Daoy (cell line): Measurements from ENCODE around the gene NR2E1. TPM values are rescaled to one million over a fixed set of nuclear protein-coding genes. Genes with fewer than 3 reads are reported as not detected.

Experiments
- DNase-seq: peaks from one replicate; pipeline ENCODE4 v3.0.0-alpha.2; 2015; ENCODE audit warnings: low read depth
- total RNA-seq: library from RNA; depleted of rRNA; stranded (reverse); fragments of >200 nt; shearing (Covaris generic); gene quantifications from 2 replicates; pipeline ENCODE4 v1.2.3, GENCODE V29; 2014

NR2E1 gene
- total RNA-seq, 1 experiment from 2014 or later: 1.6 TPM

DNA sequence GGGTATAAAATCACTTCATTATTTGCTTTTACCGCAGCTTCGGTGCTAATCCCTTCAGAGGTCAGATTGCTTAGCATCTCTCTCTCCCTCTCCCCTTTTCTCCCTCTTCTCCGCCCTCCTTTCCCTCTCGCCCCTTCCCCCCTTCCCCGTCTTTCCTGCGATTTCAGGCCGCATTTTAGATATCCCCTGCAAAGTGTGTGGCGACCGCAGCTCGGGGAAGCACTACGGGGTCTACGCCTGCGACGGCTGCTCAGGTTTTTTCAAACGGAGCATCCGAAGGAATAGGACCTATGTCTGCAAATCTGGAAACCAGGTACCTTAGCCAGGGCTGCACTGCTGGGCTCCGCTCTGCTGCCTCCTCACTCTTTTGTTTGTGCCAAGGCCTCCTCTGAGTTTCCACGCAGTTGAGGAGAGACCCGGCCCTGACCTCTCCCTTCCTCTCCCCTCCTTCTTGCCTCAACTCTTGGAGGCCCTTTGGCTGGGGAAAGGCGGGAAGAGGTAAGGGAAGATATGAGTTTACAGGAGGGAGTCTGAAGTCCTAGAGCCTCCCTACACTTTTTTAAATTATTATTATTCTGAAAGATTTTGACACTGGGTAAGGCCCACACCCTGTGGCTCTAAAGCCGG is 5.6 kb downstream of the NR2E1 start:
- no peak for DNase-seq

- no peak for DNase-seq
Measured at GRCh38 chr6:108171918-108172516, 6.2 kb downstream of the NR2E1 start.

GRCh38 chr6:108174371-108175175 is 8.8 kb downstream of the NR2E1 start:
- no peak for DNase-seq

GRCh38 chr6:108175176-108175591 is 9.4 kb downstream of the NR2E1 start:
- DNase-seq: no peak

DNA sequence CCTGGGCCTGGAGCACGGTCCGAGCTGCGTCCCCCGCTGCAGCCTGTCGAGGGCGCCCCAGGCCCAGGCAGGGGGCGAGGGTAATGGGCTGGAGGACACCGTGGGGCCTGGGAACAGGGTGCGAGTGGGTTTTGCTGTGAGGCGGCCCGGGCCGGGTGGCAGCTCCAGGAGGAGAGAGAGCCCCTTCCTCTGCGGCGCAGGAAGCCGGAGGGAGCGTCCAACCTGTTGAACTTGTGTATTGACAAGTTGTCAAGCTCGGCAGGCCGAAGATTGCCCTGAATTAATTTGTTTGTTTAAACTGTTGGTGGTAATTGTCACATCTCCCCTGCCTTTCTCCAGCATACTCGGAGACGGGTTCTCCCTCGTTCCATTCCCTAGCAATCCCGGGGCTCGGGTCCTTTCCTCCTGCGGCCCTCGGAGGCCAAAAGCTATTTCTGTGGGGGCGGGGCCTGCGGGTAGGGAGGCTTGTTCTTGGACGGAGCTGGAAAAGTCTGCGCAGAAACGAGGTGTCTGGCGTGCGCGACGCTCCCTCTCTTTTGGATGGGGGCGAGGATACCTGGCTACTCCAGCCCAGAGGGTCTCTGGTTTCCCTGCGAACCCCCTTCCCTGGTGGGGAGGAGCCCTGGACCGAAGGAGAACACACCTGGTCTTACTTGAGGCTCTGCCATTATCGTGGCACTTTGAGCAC is 9.9 kb downstream of the NR2E1 start:
- DNase-seq: no peak

- DNase-seq: no peak
Measured at GRCh38 chr6:108176281-108177089, 10.7 kb downstream of the NR2E1 start.

DNA sequence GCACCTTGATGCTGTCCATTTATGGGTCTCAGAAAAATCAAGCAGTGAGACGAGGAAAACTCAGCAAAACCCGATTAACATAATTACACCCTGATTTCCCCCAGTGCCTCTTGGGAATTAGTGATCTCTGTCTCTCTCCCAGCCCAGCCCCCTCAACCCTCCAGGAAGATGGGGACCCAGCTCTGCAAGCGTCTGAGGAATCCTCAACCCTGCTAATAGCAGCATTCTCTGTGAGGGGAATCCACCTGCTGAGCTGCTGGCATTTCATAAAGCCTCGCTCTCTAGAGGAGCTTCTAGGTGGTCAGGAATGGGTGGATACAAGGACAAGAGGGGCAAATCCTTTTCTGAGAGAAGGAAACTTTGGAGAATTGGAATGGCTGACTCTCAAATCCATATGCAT is 13.9 kb downstream of the NR2E1 start:
- DNase-seq: no peak

DNA sequence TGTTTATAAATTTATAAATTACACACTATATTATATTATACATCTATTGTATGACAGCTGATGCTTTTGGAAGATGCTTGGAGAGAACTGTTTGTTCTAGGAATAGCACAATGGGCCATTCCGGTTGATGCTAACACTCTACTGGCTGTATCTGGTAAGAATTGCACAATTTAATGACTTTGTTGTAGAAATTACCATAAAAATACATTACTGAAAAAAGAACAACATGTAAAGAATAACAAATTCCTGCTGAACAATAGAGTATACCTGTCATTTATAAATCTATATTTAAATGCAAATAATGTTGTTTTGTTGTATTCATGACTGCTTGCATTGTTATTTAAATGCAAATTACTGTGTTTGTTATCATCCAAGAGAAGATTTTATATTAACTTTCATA is 14.4 kb downstream of the NR2E1 start:
- no peak for DNase-seq

DNA sequence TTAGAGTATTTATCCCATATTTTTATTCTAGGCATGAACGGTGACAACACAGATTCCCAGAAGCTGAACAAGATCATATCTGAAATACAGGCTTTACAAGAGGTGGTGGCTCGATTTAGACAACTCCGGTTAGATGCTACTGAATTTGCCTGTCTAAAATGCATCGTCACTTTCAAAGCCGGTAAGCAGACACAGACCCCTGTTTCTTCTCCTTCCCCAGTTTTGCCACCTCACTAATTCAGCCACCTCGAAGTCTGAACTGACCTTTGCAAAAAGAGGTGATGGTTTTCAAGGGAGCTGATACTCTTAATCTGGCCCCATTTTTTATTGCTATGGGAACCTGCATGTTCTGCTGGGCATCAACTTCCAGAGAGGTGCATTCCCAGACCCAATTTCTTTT is 15.0 kb downstream of the NR2E1 start:
- no peak for DNase-seq

- DNase-seq: no peak
Measured at GRCh38 chr6:108186226-108186625, 20.4 kb downstream of the NR2E1 start.

GRCh38 chr6:108187519-108187918 is 21.7 kb downstream of the NR2E1 start:
- DNase-seq: no peak

DNA sequence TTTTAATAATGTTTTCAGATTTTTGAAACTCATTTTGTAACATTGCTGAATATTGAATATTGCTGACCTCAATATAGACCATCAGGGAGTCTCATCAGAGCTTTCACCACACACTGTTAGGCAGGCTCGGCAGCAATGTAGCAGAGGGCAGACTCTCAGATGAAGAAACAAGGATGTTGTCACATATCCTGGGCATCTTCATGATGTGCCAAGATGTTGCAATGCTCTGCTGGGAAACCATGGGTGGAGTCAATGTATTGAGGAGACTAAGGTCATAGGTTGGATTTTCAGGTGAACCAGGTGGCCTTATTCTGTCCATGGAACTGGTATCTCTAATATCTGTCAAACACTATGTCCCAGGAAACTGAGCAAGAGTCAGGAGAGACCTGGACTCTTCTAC is 27.3 kb downstream of the NR2E1 start:
- DNase-seq: no peak

DNA sequence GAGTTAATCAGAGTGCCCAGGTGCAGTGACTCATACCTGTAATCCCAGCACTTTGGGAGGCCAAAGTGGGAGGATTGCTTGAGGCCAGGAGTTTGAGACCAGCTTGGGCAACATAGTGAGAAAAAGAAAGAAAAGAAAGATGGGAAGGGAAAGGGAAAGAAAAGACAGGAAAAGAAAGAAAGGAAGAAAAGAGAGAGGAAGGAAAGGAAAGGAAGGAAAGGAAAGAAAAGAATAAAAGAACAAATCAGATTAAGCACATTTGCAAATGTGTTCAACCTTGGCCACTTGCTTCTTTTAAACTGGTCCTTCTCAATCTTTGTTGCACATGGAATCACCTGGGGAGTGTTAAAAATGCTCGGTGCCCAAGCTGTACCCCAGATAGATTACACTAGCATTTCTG is 28.0 kb downstream of the NR2E1 start:
- no peak for DNase-seq

DNA sequence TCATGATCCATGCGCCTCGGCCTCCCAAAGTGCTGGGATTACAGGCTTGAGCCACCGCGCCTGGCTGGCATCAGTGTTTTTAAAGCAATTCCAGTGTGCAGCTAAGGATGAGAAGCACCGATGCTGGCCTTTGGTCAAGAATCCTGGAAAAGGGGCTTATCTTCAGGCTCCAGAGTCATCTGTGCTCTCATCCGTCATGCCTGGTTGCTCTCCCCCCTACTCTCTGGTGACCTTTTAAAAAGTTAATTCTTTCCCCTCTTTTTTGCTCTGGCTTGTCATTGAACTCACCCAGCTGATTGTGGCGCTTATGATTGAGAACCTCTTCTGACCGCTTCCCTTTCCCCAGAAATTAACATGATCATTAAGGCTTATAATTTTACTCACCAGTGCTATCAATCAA is 28.7 kb downstream of the NR2E1 start:
- DNase-seq: no peak

GRCh38 chr6:108195209-108195608 is 29.4 kb downstream of the NR2E1 start:
- no peak for DNase-seq

GRCh38 chr6:108198761-108199498 is 33.1 kb downstream of the NR2E1 start:
- no peak for DNase-seq

- no peak for DNase-seq
Measured at GRCh38 chr6:108200186-108200585, 34.4 kb downstream of the NR2E1 start.

GRCh38 chr6:108200631-108201030 is 34.8 kb downstream of the NR2E1 start:
- peak; percentile 88 for DNase-seq

GRCh38 chr6:108203189-108204112 is 37.6 kb downstream of the NR2E1 start:
- no peak for DNase-seq

- DNase-seq: no peak
Measured at GRCh38 chr6:108207013-108207412, 41.2 kb downstream of the NR2E1 start.
